HepG2 (cell line): ENCODE data around the gene NFKBIA. TPM values are rescaled to one million over a fixed set of nuclear protein-coding genes. Genes with fewer than 3 reads are reported as not detected.

ENCODE experiments used
- ATAC-seq: fragments of 200-7000 bp; cut with Tn5 transposase; 3 replicates; pipeline ENCODE4 v1.9.1; 2020; ENCODE audit warnings: mild to moderate bottlenecking, moderate library complexity
- BruUV-seq: library from RNA; stranded (reverse); fragments of 400-500 nt; replicated peaks from 2 replicates; lab custom pipeline; 2021; lab: Mats Ljungman, UMichigan
- CTCF ChIA-PET: fragments of 300-600 bp; formaldehyde crosslinking; extraction: SDS; loops from one replicate; lab custom pipeline; 2021; ENCODE audit warnings: low total read pairs, inconsistent platforms, low intra/inter-chr PET ratio; lab: Yijun Ruan, JAX
- POLR2A ChIA-PET: fragments of 350-600 bp; sonication (Branson Sonifier 250); formaldehyde crosslinking; loops from one replicate; lab custom pipeline; 2020; ENCODE audit warnings: antibody characterized with exemption, inconsistent platforms; lab: Yijun Ruan, JAX
- DNase-seq: peaks from one replicate; pipeline ENCODE4 v3.0.0-alpha.2; 2015; ENCODE audit warnings: low spot score
- FAIRE-seq: peaks from 3 replicates; lab custom pipeline; 2011; peaks lifted over from hg19 to GRCh38; lab: Jason Lieb, UNC
- H2AFZ ChIP-seq: one replicate; pipeline ENCODE4 v1.6.1; 2011; ENCODE audit warnings: low read length, inconsistent platforms
- H3K27ac ChIP-seq: fragments of 300-600 bp; 3 replicates; pipeline ENCODE4 v1.8.0; 2011; ENCODE audit warnings: mixed run types, mild to moderate bottlenecking, mixed read lengths, low read length, inconsistent platforms; ENCODE audit not compliant: insufficient read depth; ENCODE audit errors: extremely low read length
- H3K27me3 ChIP-seq, 2 experiments: fragments of 200-600 bp in 1 of 2; 2 replicates in 1 of 2; 3 replicates in 1 of 2; pipeline versions ENCODE4 v1.6.0 to v1.8.0; 2011; ENCODE audit warnings: low read length in 2 of 2, mild to moderate bottlenecking in 2 of 2, moderate library complexity in 2 of 2, inconsistent platforms in 1 of 2; ENCODE audit not compliant: insufficient read depth in 2 of 2, control insufficient read depth in 1 of 2
- H3K36me3 ChIP-seq, 2 experiments: fragments of 200-600 bp in 1 of 2; replicated peaks in 1 of 2; 2 replicates in 1 of 2; 3 replicates in 1 of 2; pipeline versions ENCODE4 v1.5.1 to v1.8.0; 2011; ENCODE audit warnings: low read length in 2 of 2, inconsistent platforms in 1 of 2; ENCODE audit not compliant: insufficient read depth in 2 of 2, control insufficient read depth in 1 of 2
- H3K4me1 ChIP-seq: 2 replicates; pipeline ENCODE4 v1.5.1; 2012; ENCODE audit warnings: low read length, inconsistent platforms; ENCODE audit not compliant: insufficient read depth
- H3K4me2 ChIP-seq: 2 replicates; pipeline ENCODE4 v1.6.0; 2011; ENCODE audit warnings: low read depth, low read length, inconsistent platforms
- H3K4me3 ChIP-seq, 3 experiments: fragments of 200-600 bp in 1 of 3; sonication (generic), shearing (Covaris generic) in 1 of 3; replicated peaks in 1 of 3; 2 replicates each; pipeline ENCODE4 v1.5.1; 2011 to 2016; ENCODE audit warnings: low read length in 3 of 3, inconsistent platforms in 2 of 3, low read depth in 2 of 3, mild to moderate bottlenecking in 2 of 3, control low read depth in 1 of 3, mixed read lengths in 1 of 3; ENCODE audit not compliant: insufficient read depth in 1 of 3
- H3K79me2 ChIP-seq: one replicate; pipeline ENCODE4 v1.6.1; 2011; ENCODE audit warnings: low read length, inconsistent platforms; ENCODE audit not compliant: insufficient read depth
- H3K9ac ChIP-seq: 2 replicates; pipeline ENCODE4 v1.6.0; 2011; ENCODE audit warnings: mild to moderate bottlenecking, low read depth, low read length, inconsistent platforms; ENCODE audit not compliant: insufficient read depth
- H3K9me3 ChIP-seq: 2 replicates; pipeline ENCODE4 v1.5.1; 2012; ENCODE audit warnings: mild to moderate bottlenecking, low read length
- H4K20me1 ChIP-seq: 2 replicates; pipeline ENCODE4 v1.6.0; 2011; ENCODE audit warnings: inconsistent platforms, mild to moderate bottlenecking, low read length, moderate library complexity; ENCODE audit not compliant: insufficient read depth
- ATF7 ChIP-seq, 2 experiments: fragments of 450-650 bp in 1 of 2; sonication (generic) in 1 of 2; formaldehyde crosslinking in 1 of 2; IDR thresholded peaks; 2 replicates each; pipeline versions ENCODE4 v1.4.0 to v1.6.1; 2016 to 2020; ENCODE audit warnings: antibody characterized with exemption in 1 of 2, mild to moderate bottlenecking in 1 of 2, missing genetic modification reagents in 1 of 2
- CEBPB ChIP-seq: IDR thresholded peaks from 2 replicates; pipeline ENCODE4 v1.6.1; 2011; ENCODE audit warnings: low read depth, low read length, improper control_type of control experiment, borderline replicate concordance
- CEBPG ChIP-seq: IDR thresholded peaks from 2 replicates; pipeline ENCODE4 v1.6.1; 2016
- CREB1 ChIP-seq, 2 experiments: fragments of 450-650 bp in 1 of 2; IDR thresholded peaks; 2 replicates each; pipeline ENCODE4 v1.6.1; 2016 to 2017; ENCODE audit warnings: control low read depth in 1 of 2, mild to moderate bottlenecking in 1 of 2, missing compliant biosample characterization in 1 of 2, missing genetic modification characterization in 1 of 2
- PCBP2 ChIP-seq: fragments of 200-400 bp; formaldehyde crosslinking; optimal IDR thresholded peaks from 2 replicates; pipeline ENCODE3; 2018; ENCODE audit warnings: low read length, low read depth; ENCODE audit not compliant: poor library complexity, severe bottlenecking
- ZFP36L2 ChIP-seq: sonication (generic); formaldehyde crosslinking; IDR thresholded peaks from 2 replicates; pipeline ENCODE4 v1.4.0; 2020; ENCODE audit warnings: missing genetic modification reagents
- WGBS: methylation state at CpG from one replicate; pipeline ENCODE4 v1.1.6; 2017; ENCODE audit warnings: low lambda C conversion rate; 5-methylcytosine and 5-hydroxymethylcytosine counted together
- in situ Hi-C: cut with HindIII; loops from 2 replicates; pipeline ENCODE4 v1.10.0; 2017; ENCODE audit warnings: low pct_unique_long_range_greater_than_20kb; ENCODE audit not compliant: extremely low pct_ligation_motif_present
- intact Hi-C: fragments of 100-400 bp; cut with micrococcal nuclease; formaldehyde crosslinking; loops from one replicate; pipeline ENCODE4 v1.10.0; 2022; ENCODE audit not compliant: unreplicated experiment
- polyA plus RNA-seq, 8 experiments: library from polyadenylated mRNA; depleted of rRNA in 3 of 8; stranded (reverse) in 7 of 8; unstranded in 1 of 8; fragments of >200 nt; fragmentation: Illumina TruSeq in 4 of 8; extraction: Trizol in 4 of 8; gene quantifications; 2 replicates each; pipeline versions ENCODE4 v1.2.1 to v1.2.3, GENCODE V29; 2011 to 2016; ENCODE audit warnings: low read depth in 4 of 8, missing spikeins in 1 of 8, mixed read lengths in 1 of 8; ENCODE audit not compliant: insufficient read depth in 1 of 8
- total RNA-seq, 5 experiments: library from RNA; depleted of rRNA; stranded (reverse); fragments of >200 nt; fragmentation: Illumina TruSeq; extraction: Trizol; gene quantifications; 2 replicates each; pipeline ENCODE4 v1.2.3, GENCODE V29; 2016; ENCODE audit warnings: low read depth in 1 of 5
- TF ChIP-seq, protein P1 (sequence below): IDR thresholded peaks from 2 replicates; pipeline ENCODE4 v1.6.1; 2016

Gene NFKBIA
- total and polyA plus RNA-seq, 2 of the 13 experiments (the other 11 are each of a cell fraction or from before 2014, with no cell fraction given): 197 to 319 TPM

DNA sequence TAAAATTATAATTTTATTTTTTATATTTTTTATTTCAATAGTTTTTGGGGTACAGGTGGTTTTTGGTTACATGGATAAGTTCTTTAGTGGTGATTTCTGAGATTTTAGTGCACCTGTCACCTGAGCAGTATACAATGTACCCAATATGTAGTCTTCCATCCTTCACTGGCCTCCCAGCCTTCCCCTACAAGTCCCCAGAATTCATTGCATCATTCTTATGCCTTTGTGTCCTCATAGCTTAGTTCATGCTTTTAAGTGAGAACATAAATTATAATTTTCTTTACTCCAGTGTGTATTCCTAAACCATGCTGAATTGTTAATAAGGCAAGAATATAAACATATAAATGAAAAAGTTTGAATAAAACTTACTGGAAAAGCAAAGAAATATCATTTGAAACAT is 19.1 kb upstream of the NFKBIA start:
- POLR2A ChIA-PET: interaction anchor here (2.3 kb wide), 1 partner anchor 19 kb away, joined by 8 read pairs; the partner anchor contains the start of gene NFKBIA
- BruUV-seq: no TSS peak
- Histone ChIP-seq H3K9ac (no peak overlapping the region), H4K20me1 (no peaks in the 10 kb centered on the region), H3K27me3 (no peaks in the 10 kb centered on the region; a peak in 1 of 5 replicates), H3K9me3 (peaks cover 7% of the 10 kb centered on the region)
- CTCF ChIA-PET: interaction anchor here (2.0 kb wide), 1 partner anchor 283 kb away, joined by 37 read pairs; no protein-coding TSS in a partner anchor
- TF ChIP-seq CEBPG (CRISPR knock-in tag) (0 out of 2 replicates have a peak, but pooled peaks have one; percentile 19), CREB1 (IDR thresholded peaks at IDR 0.05) (no peak), CREB1 (CRISPR knock-in tag; IDR thresholded peaks at IDR 0.05) (no peak), ATF7 (IDR thresholded peaks at IDR 0.05) (peak; percentile 52; the same call in 1 of the 2 replicates), ATF7 (CRISPR knock-in tag; IDR thresholded peaks at IDR 0.05) (no peak), ZFP36L2 (no peak), CEBPB (peak; percentile 59; the same call in 1 of the 2 replicates)
- TF ChIP-seq, all 625 proteins: peak for 3
- ATAC-seq (no peak), FAIRE-seq (no peak), DNase-seq (no peak)
- Histone ChIP-seq H2AFZ (no peak overlapping the region), H3K4me2 (no peak overlapping the region), H3K27ac (no peak overlapping the region), H3K4me1 (peaks cover 36% of the 10 kb centered on the region), H3K79me2 (no peaks in the 10 kb centered on the region), H3K4me3 (no peak overlapping the region), H3K36me3 (no peaks in the 10 kb centered on the region)
- intact Hi-C loops: loop anchor here (2.0 to 5.0 kb wide), 3 partner anchors 394 to 1093 kb away; no protein-coding TSS in a partner anchor
- in situ Hi-C loops: no loop called here

DNA sequence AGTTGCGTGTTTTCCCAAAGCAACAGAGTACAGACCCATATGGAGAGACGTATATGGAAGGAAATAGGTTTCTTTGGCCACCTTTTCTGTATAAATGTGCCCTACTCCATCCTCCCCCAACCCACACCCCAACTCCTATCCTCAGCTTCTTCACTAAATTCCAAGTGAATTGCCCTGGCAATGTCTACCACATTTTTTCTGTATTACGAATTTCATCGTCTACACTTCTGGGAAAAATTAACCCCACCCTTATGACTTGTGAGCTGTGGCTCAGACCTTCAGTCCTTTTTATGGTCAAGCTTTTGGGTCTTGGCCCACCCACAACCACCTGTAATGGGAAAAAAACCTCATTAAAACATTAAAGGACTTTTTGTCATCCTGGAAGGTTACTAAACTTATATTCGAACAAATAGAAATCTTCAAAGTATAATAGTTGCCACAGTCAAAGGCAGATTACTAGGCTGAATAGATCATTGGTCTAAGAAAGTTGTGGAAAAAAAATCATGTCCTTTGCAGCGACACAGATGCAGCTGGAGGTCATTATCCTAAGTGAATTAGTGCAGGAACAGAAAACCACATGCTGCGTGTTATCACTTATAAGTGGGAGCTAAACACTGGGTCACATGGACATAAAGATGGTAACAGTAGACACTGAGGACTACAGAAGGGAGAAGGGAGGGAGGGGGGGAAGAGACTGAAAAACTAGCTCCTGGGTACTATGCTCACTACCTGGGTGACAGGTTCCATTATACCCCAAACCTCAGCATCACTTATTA is 15.7 kb upstream of the NFKBIA start:
- 32% methylated on average over 7 of the region's 7 CpGs for WGBS
- TF ChIP-seq PCBP2: peak; percentile 21
- TF ChIP-seq, protein P1, sequence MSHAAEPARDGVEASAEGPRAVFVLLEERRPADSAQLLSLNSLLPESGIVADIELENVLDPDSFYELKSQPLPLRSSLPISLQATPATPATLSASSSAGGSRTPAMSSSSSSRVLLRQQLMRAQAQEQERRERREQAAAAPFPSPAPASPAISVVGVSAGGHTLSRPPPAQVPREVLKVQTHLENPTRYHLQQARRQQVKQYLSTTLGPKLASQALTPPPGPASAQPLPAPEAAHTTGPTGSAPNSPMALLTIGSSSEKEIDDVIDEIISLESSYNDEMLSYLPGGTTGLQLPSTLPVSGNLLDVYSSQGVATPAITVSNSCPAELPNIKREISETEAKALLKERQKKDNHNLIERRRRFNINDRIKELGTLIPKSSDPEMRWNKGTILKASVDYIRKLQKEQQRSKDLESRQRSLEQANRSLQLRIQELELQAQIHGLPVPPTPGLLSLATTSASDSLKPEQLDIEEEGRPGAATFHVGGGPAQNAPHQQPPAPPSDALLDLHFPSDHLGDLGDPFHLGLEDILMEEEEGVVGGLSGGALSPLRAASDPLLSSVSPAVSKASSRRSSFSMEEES (CRISPR knock-in tag): no peak
- Histone ChIP-seq H3K79me2 (no peaks in the 10 kb centered on the region), H3K4me2 (peak overlapping the region; percentile 52; the same call in 1 of the 2 replicates), H2AFZ (no peak overlapping the region), H3K9me3 (peaks cover 7% of the 10 kb centered on the region), H4K20me1 (no peaks in the 10 kb centered on the region), H3K4me1 (peaks cover 58% of the 10 kb centered on the region), H3K27ac (no peak overlapping the region), H3K4me3 (no peak overlapping the region), H3K36me3 (no peaks in the 10 kb centered on the region), H3K9ac (no peak overlapping the region), H3K27me3 (peaks cover 4 to 12% of the 10 kb centered on the region in 2 experiments; a peak in 3 of 5 replicates)
- intact Hi-C loops: loop anchor here (5.0 kb wide), 1 partner anchor 397 kb away; no protein-coding TSS in a partner anchor
- in situ Hi-C loops: no loop called here
- CTCF ChIA-PET: interaction anchor here (2.5 kb wide), 1 partner anchor 279 kb away, joined by 7 read pairs; no protein-coding TSS in a partner anchor
- no TSS peak for BruUV-seq
- POLR2A ChIA-PET: interaction anchor here (0.6 to 5.3 kb wide), 5 partner anchors 16 to 438 kb away, joined by 3 to 29 read pairs (median 6); partner anchors contain the start of genes NFKBIA and PSMA6
- FAIRE-seq (no peak), ATAC-seq (no peak), DNase-seq (no peak)
